GM23338 (cell line): ENCODE measurements around the gene RMDN3. TPM values are rescaled to one million over a fixed set of nuclear protein-coding genes. Genes with fewer than 3 reads are reported as not detected.

Experiments used
- ATAC-seq: fragments of 200-7000 bp; cut with Tn5 transposase; 3 replicates; pipeline ENCODE4 v1.9.1; 2020
- DNase-seq: peaks from one replicate; pipeline ENCODE4 v3.0.0-alpha.2; 2015; ENCODE audit warnings: low spot score
- H2AFZ ChIP-seq: fragments of 200-600 bp; sonication (generic); 2 replicates; pipeline ENCODE4 v1.8.0; 2016; ENCODE audit warnings: antibody characterized with exemption, mild to moderate bottlenecking, moderate library complexity
- H3F3A ChIP-seq: fragments of 200-600 bp; sonication (generic); replicated peaks from 2 replicates; pipeline ENCODE4 v1.8.0; 2017; ENCODE audit warnings: antibody characterized with exemption, mixed run types, low read depth
- H3K27ac ChIP-seq: fragments of 200-600 bp; sonication (generic); 2 replicates; pipeline ENCODE4 v1.6.1; 2016; ENCODE audit warnings: low read depth
- H3K27me3 ChIP-seq: fragments of 200-600 bp; sonication (generic); 2 replicates; pipeline ENCODE4 v1.8.0; 2016; ENCODE audit warnings: mild to moderate bottlenecking, mixed run types, moderate library complexity; ENCODE audit not compliant: insufficient read depth
- H3K36me3 ChIP-seq: fragments of 200-600 bp; sonication (generic); 2 replicates; pipeline ENCODE4 v1.8.0; 2016; ENCODE audit warnings: mild to moderate bottlenecking; ENCODE audit not compliant: insufficient read depth
- H3K4me1 ChIP-seq: fragments of 200-600 bp; sonication (generic); 2 replicates; pipeline ENCODE4 v1.8.0; 2016; ENCODE audit warnings: mild to moderate bottlenecking, moderate library complexity; ENCODE audit not compliant: insufficient read depth
- H3K4me2 ChIP-seq: fragments of 200-600 bp; sonication (generic); 2 replicates; pipeline ENCODE4 v1.7.1; 2017; ENCODE audit warnings: mixed run types
- H3K4me3 ChIP-seq: fragments of 200-600 bp; sonication (generic); 2 replicates; pipeline ENCODE4 v1.6.1; 2016; ENCODE audit warnings: mixed run types
- H3K79me2 ChIP-seq: fragments of 200-600 bp; sonication (generic); replicated peaks from 2 replicates; pipeline ENCODE4 v1.8.0; 2017; ENCODE audit warnings: mild to moderate bottlenecking; ENCODE audit not compliant: insufficient read depth
- H3K9me2 ChIP-seq: fragments of 200-600 bp; sonication (generic); 2 replicates; pipeline ENCODE4 v1.8.0; 2017; ENCODE audit not compliant: insufficient read depth
- H4K20me1 ChIP-seq: fragments of 200-600 bp; sonication (generic); replicated peaks from 2 replicates; pipeline ENCODE4 v1.8.0; 2017; ENCODE audit warnings: mild to moderate bottlenecking; ENCODE audit not compliant: insufficient read depth
- H3K27ac Mint-ChIP-seq: 2 replicates; pipeline ENCODE4 v1.8.0; 2020; ENCODE audit warnings: inconsistent platforms, mild to moderate bottlenecking, moderate library complexity, mixed read lengths
- H3K27me3 Mint-ChIP-seq: 3 replicates; pipeline ENCODE4 v1.8.0; 2022; ENCODE audit warnings: low read depth, mild to moderate bottlenecking, moderate library complexity, mixed read lengths, inconsistent platforms; ENCODE audit not compliant: insufficient read depth, poor library complexity
- H3K36me3 Mint-ChIP-seq: 3 replicates; pipeline ENCODE4 v1.8.0; 2021; ENCODE audit warnings: low read depth, mild to moderate bottlenecking, inconsistent platforms, moderate library complexity, mixed read lengths
- H3K4me1 Mint-ChIP-seq: 3 replicates; pipeline ENCODE4 v1.8.0; 2020; ENCODE audit warnings: mild to moderate bottlenecking, inconsistent platforms, mixed read lengths
- H3K4me3 Mint-ChIP-seq: 3 replicates; pipeline ENCODE4 v1.8.0; 2021; ENCODE audit warnings: moderate library complexity, mild to moderate bottlenecking, inconsistent platforms, mixed read lengths
- H3K9me3 Mint-ChIP-seq: 3 replicates; pipeline ENCODE4 v1.8.0; 2020; ENCODE audit warnings: moderate library complexity, mild to moderate bottlenecking, inconsistent platforms, mixed read lengths
- CREB1 ChIP-seq: fragments of 250-450 bp; sonication (Bioruptor Pico); IDR thresholded peaks from 2 replicates; pipeline ENCODE4 v1.5.0; 2020; ENCODE audit warnings: low read depth, mild to moderate bottlenecking, moderate library complexity
- EZH2 ChIP-seq: fragments of 200-600 bp; sonication (generic); IDR thresholded peaks from one replicate; pipeline ENCODE4 v1.8.0; 2017; ENCODE audit warnings: antibody characterized with exemption, mild to moderate bottlenecking, low read depth; ENCODE audit not compliant: unreplicated experiment
- EZH2phosphoT487 ChIP-seq: fragments of 200-600 bp; sonication (generic); IDR thresholded peaks from one replicate; pipeline ENCODE4 v1.8.1; 2018; ENCODE audit warnings: antibody characterized with exemption; ENCODE audit not compliant: unreplicated experiment
- JUNB ChIP-seq: IDR thresholded peaks from one replicate; pipeline ENCODE4 v1.6.1; 2016; ENCODE audit warnings: antibody characterized with exemption; ENCODE audit not compliant: unreplicated experiment
- POLR2AphosphoS5 ChIP-seq: IDR thresholded peaks from 2 replicates; pipeline ENCODE4 v1.6.1; 2016; ENCODE audit warnings: antibody characterized with exemption, low read depth
- STAT1 ChIP-seq: IDR thresholded peaks from one replicate; pipeline ENCODE4 v1.6.1; 2016; ENCODE audit warnings: antibody characterized with exemption; ENCODE audit not compliant: unreplicated experiment
- ZNF114 ChIP-seq: fragments of 250-450 bp; sonication (Bioruptor Pico); IDR thresholded peaks from 2 replicates; pipeline ENCODE4 v1.5.0; 2020; ENCODE audit warnings: mild to moderate bottlenecking, moderate library complexity
- ZNF331 ChIP-seq: fragments of 250-450 bp; sonication (Bioruptor Pico); IDR thresholded peaks from 2 replicates; pipeline ENCODE4 v1.5.0; 2020; ENCODE audit warnings: low read depth, mild to moderate bottlenecking, moderate library complexity
- polyA plus RNA-seq: library from polyadenylated mRNA; unstranded; fragments of >200 nt; fragmentation: Nextera tagmentation; extraction: Ambion mirVana; gene quantifications from 2 replicates; pipeline ENCODE4 v1.2.1, GENCODE V29; 2016
- total RNA-seq: library from RNA; depleted of rRNA; stranded (reverse); fragments of >200 nt; shearing (Covaris generic); gene quantifications from 2 replicates; pipeline ENCODE4 v1.2.3, GENCODE V29; 2014
- TF ChIP-seq, protein P1 (sequence below): fragments of 250-450 bp; sonication (Bioruptor Pico); IDR thresholded peaks from 2 replicates; pipeline ENCODE4 v1.5.0; 2020; ENCODE audit warnings: mild to moderate bottlenecking, moderate library complexity
- TF ChIP-seq, protein P2 (sequence below): IDR thresholded peaks from one replicate; pipeline ENCODE4 v1.6.1; 2018; ENCODE audit warnings: antibody characterized with exemption; ENCODE audit not compliant: unreplicated experiment
- TF ChIP-seq, protein P3 (sequence below): IDR thresholded peaks from 2 replicates; pipeline ENCODE4 v1.6.1; 2016; ENCODE audit warnings: antibody characterized with exemption

RMDN3 gene
- total and polyA plus RNA-seq, 2 experiments from 2014 or later = 15.6 to 17.0 TPM

DNA sequence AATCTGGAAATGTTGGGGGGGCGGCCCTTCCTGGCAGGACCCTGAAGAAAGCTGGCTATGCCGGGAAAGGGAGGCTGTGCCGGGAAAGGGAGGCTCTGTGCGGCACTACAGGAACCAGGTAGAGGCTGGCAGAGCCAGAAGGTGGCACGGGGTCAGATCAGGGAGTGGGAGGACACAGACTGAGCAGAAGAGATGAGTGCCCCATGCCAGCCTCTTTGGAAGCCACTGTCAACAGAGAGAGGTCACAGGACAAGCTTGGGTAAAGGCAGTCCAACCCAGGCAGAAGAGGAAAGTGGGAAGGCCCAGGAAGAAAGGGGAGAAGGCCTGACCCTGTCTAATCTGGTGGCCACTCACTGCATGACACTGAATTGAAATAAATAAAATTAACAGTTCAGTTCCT, 16.2 kb upstream of the RMDN3 start (continued):
- TF ChIP-seq, protein P1, sequence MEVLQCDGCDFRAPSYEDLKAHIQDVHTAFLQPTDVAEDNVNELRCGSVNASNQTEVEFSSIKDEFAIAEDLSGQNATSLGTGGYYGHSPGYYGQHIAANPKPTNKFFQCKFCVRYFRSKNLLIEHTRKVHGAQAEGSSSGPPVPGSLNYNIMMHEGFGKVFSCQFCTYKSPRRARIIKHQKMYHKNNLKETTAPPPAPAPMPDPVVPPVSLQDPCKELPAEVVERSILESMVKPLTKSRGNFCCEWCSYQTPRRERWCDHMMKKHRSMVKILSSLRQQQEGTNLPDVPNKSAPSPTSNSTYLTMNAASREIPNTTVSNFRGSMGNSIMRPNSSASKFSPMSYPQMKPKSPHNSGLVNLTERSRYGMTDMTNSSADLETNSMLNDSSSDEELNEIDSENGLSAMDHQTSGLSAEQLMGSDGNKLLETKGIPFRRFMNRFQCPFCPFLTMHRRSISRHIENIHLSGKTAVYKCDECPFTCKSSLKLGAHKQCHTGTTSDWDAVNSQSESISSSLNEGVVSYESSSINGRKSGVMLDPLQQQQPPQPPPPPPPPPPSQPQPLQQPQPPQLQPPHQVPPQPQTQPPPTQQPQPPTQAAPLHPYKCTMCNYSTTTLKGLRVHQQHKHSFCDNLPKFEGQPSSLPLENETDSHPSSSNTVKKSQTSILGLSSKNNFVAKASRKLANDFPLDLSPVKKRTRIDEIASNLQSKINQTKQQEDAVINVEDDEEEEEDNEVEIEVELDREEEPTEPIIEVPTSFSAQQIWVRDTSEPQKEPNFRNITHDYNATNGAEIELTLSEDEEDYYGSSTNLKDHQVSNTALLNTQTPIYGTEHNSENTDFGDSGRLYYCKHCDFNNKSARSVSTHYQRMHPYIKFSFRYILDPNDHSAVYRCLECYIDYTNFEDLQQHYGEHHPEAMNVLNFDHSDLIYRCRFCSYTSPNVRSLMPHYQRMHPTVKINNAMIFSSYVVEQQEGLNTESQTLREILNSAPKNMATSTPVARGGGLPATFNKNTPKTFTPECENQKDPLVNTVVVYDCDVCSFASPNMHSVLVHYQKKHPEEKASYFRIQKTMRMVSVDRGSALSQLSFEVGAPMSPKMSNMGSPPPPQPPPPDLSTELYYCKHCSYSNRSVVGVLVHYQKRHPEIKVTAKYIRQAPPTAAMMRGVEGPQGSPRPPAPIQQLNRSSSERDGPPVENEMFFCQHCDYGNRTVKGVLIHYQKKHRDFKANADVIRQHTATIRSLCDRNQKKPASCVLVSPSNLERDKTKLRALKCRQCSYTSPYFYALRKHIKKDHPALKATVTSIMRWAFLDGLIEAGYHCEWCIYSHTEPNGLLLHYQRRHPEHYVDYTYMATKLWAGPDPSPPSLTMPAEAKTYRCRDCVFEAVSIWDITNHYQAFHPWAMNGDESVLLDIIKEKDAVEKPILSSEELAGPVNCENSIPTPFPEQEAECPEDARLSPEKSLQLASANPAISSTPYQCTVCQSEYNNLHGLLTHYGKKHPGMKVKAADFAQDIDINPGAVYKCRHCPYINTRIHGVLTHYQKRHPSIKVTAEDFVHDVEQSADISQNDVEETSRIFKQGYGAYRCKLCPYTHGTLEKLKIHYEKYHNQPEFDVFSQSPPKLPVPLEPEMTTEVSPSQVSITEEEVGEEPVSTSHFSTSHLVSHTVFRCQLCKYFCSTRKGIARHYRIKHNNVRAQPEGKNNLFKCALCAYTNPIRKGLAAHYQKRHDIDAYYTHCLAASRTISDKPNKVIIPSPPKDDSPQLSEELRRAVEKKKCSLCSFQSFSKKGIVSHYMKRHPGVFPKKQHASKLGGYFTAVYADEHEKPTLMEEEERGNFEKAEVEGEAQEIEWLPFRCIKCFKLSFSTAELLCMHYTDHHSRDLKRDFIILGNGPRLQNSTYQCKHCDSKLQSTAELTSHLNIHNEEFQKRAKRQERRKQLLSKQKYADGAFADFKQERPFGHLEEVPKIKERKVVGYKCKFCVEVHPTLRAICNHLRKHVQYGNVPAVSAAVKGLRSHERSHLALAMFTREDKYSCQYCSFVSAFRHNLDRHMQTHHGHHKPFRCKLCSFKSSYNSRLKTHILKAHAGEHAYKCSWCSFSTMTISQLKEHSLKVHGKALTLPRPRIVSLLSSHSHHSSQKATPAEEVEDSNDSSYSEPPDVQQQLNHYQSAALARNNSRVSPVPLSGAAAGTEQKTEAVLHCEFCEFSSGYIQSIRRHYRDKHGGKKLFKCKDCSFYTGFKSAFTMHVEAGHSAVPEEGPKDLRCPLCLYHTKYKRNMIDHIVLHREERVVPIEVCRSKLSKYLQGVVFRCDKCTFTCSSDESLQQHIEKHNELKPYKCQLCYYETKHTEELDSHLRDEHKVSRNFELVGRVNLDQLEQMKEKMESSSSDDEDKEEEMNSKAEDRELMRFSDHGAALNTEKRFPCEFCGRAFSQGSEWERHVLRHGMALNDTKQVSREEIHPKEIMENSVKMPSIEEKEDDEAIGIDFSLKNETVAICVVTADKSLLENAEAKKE (CRISPR knock-in tag) = no peak
- TF ChIP-seq EZH2 = no peak
- TF ChIP-seq, protein P2, sequence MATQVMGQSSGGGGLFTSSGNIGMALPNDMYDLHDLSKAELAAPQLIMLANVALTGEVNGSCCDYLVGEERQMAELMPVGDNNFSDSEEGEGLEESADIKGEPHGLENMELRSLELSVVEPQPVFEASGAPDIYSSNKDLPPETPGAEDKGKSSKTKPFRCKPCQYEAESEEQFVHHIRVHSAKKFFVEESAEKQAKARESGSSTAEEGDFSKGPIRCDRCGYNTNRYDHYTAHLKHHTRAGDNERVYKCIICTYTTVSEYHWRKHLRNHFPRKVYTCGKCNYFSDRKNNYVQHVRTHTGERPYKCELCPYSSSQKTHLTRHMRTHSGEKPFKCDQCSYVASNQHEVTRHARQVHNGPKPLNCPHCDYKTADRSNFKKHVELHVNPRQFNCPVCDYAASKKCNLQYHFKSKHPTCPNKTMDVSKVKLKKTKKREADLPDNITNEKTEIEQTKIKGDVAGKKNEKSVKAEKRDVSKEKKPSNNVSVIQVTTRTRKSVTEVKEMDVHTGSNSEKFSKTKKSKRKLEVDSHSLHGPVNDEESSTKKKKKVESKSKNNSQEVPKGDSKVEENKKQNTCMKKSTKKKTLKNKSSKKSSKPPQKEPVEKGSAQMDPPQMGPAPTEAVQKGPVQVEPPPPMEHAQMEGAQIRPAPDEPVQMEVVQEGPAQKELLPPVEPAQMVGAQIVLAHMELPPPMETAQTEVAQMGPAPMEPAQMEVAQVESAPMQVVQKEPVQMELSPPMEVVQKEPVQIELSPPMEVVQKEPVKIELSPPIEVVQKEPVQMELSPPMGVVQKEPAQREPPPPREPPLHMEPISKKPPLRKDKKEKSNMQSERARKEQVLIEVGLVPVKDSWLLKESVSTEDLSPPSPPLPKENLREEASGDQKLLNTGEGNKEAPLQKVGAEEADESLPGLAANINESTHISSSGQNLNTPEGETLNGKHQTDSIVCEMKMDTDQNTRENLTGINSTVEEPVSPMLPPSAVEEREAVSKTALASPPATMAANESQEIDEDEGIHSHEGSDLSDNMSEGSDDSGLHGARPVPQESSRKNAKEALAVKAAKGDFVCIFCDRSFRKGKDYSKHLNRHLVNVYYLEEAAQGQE = no peak
- TF ChIP-seq ZNF114 = no peak

DNA sequence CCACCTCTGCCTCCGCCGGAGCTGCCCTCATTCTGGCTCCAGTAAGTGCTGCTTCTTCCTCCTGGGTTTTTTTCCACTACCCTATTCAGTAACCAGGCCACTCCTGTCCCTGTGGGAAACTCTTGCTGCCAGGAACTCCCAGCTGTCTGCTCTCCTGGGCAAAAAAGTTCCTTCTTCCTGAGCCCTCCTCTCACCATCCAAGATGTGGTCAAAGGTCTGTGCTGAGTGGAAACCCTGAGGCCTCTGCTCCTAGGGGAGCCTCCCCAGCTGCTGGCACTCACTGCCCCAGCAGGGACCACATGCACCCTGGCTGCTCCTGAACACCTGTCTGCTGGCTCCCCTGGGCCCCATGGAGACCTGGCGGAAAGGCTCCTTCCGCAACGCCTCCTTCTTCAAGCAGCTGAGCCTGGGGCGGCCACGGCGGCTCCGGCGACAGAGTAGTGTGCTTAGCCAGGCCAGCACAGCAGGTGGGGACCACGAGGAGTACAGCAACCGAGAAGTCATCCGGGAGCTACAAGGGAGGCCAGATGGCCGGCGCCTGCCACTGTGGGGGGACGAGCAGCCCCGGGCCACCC, 15.2 kb upstream of the RMDN3 start:
- Histone ChIP-seq H3K36me3 (no peaks in the 10 kb centered on the region), H3K79me2 (no peaks in the 10 kb centered on the region), H3K27me3 (no peaks in the 10 kb centered on the region), H3K4me2 (no peak overlapping the region), H3F3A (no peaks in the 10 kb centered on the region; the same call in none of the 2 replicates), H2AFZ (no peak overlapping the region), H3K27ac (no peak overlapping the region), H3K9me2 (no peaks in the 10 kb centered on the region), H4K20me1 (no peaks in the 10 kb centered on the region), H3K4me1 (peaks cover 6% of the 10 kb centered on the region; the same call in 1 of the 2 replicates), H3K4me3 (no peak overlapping the region)
- Mint-ChIP-seq H3K4me1 (peaks cover 34% of the 10 kb centered on the region), H3K27me3 (peaks cover 18% of the 10 kb centered on the region), H3K4me3 (no peak overlapping the region), H3K36me3 (peaks cover 10% of the 10 kb centered on the region), H3K9me3 (no peaks in the 10 kb centered on the region), H3K27ac (no peak overlapping the region; the same call in 1 of the 2 replicates)
- ATAC-seq (no peak), DNase-seq (no peak)
- TF ChIP-seq STAT1 (no peak), JUNB (no peak), ZNF331 (no peak), EZH2phosphoT487 (no peak), ZNF114 (no peak), POLR2AphosphoS5 (no peak), CREB1 (no peak)
- TF ChIP-seq, protein P3, sequence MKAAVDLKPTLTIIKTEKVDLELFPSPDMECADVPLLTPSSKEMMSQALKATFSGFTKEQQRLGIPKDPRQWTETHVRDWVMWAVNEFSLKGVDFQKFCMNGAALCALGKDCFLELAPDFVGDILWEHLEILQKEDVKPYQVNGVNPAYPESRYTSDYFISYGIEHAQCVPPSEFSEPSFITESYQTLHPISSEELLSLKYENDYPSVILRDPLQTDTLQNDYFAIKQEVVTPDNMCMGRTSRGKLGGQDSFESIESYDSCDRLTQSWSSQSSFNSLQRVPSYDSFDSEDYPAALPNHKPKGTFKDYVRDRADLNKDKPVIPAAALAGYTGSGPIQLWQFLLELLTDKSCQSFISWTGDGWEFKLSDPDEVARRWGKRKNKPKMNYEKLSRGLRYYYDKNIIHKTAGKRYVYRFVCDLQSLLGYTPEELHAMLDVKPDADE = no peak
- TF ChIP-seq, protein P2 = no peak
